Osteocyte (in vitro differentiated cells): Measurements from ENCODE around the gene SMIM38. TPM values are rescaled to one million over a fixed set of nuclear protein-coding genes. Genes with fewer than 3 reads are reported as not detected.

Experiments
- DNase-seq: peaks from one replicate; pipeline ENCODE4 v3.0.0; 2021; ENCODE audit warnings: mixed read lengths; ENCODE audit not compliant: unreplicated experiment; ENCODE audit errors: extremely low spot score
- H3K27ac Mint-ChIP-seq: one replicate; pipeline ENCODE4 v1.8.0; 2021; ENCODE audit warnings: mild to moderate bottlenecking, mixed read lengths; ENCODE audit not compliant: unreplicated experiment
- H3K27me3 Mint-ChIP-seq: one replicate; pipeline ENCODE4 v1.8.0; 2021; ENCODE audit warnings: mixed read lengths; ENCODE audit not compliant: unreplicated experiment
- H3K36me3 Mint-ChIP-seq: one replicate; pipeline ENCODE4 v1.8.0; 2021; ENCODE audit warnings: mixed read lengths; ENCODE audit not compliant: unreplicated experiment
- H3K4me1 Mint-ChIP-seq: one replicate; pipeline ENCODE4 v1.8.0; 2021; ENCODE audit warnings: mixed read lengths; ENCODE audit not compliant: unreplicated experiment
- H3K4me3 Mint-ChIP-seq: one replicate; pipeline ENCODE4 v1.8.0; 2021; ENCODE audit warnings: mild to moderate bottlenecking, moderate library complexity, mixed read lengths; ENCODE audit not compliant: unreplicated experiment
- H3K9me3 Mint-ChIP-seq: one replicate; pipeline ENCODE4 v1.8.0; 2021; ENCODE audit warnings: mixed read lengths; ENCODE audit not compliant: unreplicated experiment
- total RNA-seq: library from RNA; stranded (reverse); gene quantifications from 2 replicates; pipeline ENCODE4 v1.2.1, GENCODE V29; 2021
- TF ChIP-seq, protein P1 (sequence below): fragments of 200-600 bp; sonication (generic); IDR thresholded peaks from 2 replicates; pipeline ENCODE4 v1.5.0; 2021; ENCODE audit warnings: antibody characterized with exemption, mild to moderate bottlenecking, moderate library complexity

The SMIM38 gene
- total RNA-seq, 1 donor from 2014 or later, result 1.0 TPM

DNA sequence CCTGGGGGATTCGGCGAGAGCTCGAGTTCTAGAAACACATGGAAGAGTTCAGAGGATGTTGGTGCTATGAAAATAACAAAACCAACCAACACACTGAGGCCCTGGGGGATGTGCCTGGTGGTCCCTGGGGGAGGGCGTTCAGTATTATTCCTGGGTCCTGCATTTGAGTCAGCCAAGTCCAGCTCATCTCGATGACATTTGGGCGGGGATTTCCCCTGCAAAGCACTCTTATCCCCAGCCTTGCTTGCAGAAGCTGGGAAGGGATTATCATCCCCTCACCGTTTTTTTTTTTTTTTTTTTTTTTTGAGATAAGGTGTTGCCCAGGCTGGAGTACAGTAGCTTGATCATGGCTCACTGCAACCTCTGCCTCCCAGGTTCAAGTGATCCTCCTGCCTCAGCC lies 2.1 kb upstream of the SMIM38 start:
- no peak for DNase-seq
- Mint-ChIP-seq H3K9me3 (peaks cover 8% of the 10 kb centered on the region), H3K4me1 (peaks cover 30% of the 10 kb centered on the region), H3K36me3 (peaks cover 5% of the 10 kb centered on the region), H3K4me3 (no peak overlapping the region), H3K27ac (no peak overlapping the region), H3K27me3 (no peaks in the 10 kb centered on the region)
- TF ChIP-seq, protein P1, sequence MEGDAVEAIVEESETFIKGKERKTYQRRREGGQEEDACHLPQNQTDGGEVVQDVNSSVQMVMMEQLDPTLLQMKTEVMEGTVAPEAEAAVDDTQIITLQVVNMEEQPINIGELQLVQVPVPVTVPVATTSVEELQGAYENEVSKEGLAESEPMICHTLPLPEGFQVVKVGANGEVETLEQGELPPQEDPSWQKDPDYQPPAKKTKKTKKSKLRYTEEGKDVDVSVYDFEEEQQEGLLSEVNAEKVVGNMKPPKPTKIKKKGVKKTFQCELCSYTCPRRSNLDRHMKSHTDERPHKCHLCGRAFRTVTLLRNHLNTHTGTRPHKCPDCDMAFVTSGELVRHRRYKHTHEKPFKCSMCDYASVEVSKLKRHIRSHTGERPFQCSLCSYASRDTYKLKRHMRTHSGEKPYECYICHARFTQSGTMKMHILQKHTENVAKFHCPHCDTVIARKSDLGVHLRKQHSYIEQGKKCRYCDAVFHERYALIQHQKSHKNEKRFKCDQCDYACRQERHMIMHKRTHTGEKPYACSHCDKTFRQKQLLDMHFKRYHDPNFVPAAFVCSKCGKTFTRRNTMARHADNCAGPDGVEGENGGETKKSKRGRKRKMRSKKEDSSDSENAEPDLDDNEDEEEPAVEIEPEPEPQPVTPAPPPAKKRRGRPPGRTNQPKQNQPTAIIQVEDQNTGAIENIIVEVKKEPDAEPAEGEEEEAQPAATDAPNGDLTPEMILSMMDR, result no peak

DNA sequence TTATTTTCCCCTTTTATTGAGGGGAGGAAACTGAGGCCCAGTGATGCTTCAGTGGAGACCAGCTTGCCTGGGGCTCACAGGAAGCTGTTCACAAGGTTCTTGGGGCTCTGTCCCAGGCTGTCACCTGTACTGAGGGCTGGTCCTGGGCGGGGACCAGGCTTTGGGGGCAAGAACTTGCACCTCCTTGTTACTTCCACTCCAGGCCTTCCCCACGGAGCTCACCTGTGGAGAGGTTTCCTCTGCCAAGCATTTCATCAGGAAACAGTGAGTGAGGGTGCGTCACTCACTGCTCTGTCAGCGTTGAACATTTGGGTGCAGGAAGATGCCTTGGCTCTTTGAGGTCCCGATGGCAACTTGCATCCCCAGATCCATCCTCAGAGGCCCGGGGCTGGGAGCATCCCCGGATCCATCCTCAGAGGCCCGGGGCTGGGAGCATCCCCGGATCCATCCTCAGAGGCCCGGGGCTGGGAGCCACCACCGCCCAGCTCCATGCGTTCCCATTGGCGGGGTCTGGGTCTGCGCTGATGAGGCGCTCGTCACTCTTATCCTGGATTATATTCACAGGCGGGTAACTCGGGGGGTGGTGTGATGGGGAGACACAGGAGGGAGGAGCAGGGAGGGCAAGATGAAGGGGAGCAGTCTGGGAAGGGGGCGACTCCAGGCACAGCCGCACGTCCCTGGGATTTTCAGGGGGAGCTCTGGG lies 1.4 kb upstream of the SMIM38 start:
- peaks cover 8% of the 10 kb centered on the region for H3K9me3 Mint-ChIP-seq
- DNase-seq, result no peak
- peaks cover 3% of the 10 kb centered on the region for H3K36me3 Mint-ChIP-seq
- H3K4me3 Mint-ChIP-seq, result no peak overlapping the region
- peaks cover 30% of the 10 kb centered on the region for H3K4me1 Mint-ChIP-seq
- no peaks in the 10 kb centered on the region for H3K27me3 Mint-ChIP-seq
- TF ChIP-seq, protein P1, result no peak
- no peak overlapping the region for H3K27ac Mint-ChIP-seq

DNA sequence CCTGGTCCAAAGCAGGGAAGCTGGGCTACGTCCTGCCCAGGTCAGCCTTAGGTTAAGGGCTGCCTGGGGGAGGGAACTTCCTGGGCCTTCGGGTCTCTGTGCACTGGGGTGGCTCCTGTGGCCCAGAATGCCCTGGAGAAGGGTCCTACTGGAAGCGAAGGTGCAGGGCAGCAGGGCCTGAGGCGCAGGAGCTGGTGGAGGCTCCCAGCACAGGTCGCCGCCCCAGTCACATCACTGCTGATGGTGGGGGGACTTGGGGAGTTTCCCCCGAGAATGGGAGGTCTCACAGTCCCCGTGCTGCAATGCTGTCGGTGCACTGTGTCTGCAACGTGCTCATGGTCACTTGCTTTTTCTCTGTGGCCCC lies 815 bp upstream of the SMIM38 start:
- Mint-ChIP-seq H3K36me3 (peaks cover 3% of the 10 kb centered on the region), H3K27me3 (no peaks in the 10 kb centered on the region), H3K4me3 (no peak overlapping the region), H3K27ac (no peak overlapping the region), H3K4me1 (peaks cover 30% of the 10 kb centered on the region), H3K9me3 (peaks cover 8% of the 10 kb centered on the region)
- no peak for DNase-seq
- TF ChIP-seq, protein P1, result no peak

DNA sequence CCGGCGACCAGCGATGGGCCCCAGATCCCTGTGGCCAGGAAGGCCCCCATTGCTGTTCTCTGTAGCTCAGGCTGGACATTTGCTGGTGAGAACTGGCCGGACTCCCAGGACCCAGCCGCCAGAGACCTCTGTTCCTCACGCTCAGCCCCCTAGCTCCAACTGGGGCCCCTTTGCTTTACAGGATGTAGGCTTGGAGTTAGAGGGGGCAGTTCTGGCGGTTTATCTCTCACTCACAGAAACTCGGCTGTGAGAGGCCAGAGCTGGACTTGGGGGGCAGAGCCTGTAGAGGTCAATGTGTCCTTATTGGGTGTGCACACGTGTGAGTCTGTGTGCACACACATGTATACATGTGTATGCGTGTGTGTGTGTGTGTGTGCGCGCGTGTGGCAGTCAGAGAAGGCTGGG lies 502 bp downstream of the SMIM38 start:
- no peak for DNase-seq
- Mint-ChIP-seq H3K27me3 (no peaks in the 10 kb centered on the region), H3K27ac (peak overlapping the region; percentile 68), H3K4me3 (no peak overlapping the region), H3K9me3 (no peaks in the 10 kb centered on the region), H3K36me3 (no peaks in the 10 kb centered on the region), H3K4me1 (peaks cover 37% of the 10 kb centered on the region)
- TF ChIP-seq, protein P1, result no peak

DNA sequence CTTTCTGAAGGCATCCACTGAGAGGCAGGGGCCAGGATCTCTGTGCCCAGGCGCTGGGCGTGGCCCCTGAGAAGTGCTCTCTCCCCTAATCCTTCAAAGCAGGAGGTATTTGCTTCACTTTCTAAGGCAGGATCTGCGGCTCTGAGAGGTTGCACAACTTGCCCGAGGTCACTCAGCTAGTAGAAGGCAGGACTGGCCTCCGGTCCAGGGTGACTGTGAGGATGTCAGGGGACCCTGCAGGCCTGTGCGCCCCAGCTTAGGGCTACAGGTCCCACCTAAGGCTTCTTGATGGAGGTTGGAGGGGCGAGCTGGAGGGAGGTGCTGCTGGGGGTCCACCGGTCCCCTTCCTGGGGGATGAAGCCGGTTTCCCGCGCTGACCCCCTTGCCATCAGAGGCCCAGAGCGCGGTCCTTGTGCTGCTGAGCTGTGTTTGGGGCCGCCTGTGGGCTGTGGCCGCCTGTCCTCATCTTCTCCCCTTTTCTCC lies 979 bp downstream of the SMIM38 start:
- Mint-ChIP-seq H3K9me3 (no peaks in the 10 kb centered on the region), H3K36me3 (no peaks in the 10 kb centered on the region), H3K27me3 (no peaks in the 10 kb centered on the region), H3K4me3 (no peak overlapping the region), H3K4me1 (peaks cover 42% of the 10 kb centered on the region), H3K27ac (peak overlapping the region; percentile 68)
- no peak for DNase-seq
- TF ChIP-seq, protein P1, result no peak
